Stimulated activated CD8-positive, alpha-beta memory T cell treated with anti-CD3 and anti-CD28 coated beads, Interleukin-2, amount 100 ng/mL, for 48 hours (primary cell): Measurements from ENCODE around the gene EXD3.
"Not testable (repeated sequence)": the region's sequence is repeated elsewhere in the genome, so short reads cannot be mapped to it uniquely, and the experiment has no call there.

Source experiments
- DNase-seq, 2 donors: peaks; one replicate each; pipeline ENCODE4 v3.0.0-alpha.2; 2020; ENCODE audit warnings: low read depth in 2 of 2

The EXD3 gene

DNA sequence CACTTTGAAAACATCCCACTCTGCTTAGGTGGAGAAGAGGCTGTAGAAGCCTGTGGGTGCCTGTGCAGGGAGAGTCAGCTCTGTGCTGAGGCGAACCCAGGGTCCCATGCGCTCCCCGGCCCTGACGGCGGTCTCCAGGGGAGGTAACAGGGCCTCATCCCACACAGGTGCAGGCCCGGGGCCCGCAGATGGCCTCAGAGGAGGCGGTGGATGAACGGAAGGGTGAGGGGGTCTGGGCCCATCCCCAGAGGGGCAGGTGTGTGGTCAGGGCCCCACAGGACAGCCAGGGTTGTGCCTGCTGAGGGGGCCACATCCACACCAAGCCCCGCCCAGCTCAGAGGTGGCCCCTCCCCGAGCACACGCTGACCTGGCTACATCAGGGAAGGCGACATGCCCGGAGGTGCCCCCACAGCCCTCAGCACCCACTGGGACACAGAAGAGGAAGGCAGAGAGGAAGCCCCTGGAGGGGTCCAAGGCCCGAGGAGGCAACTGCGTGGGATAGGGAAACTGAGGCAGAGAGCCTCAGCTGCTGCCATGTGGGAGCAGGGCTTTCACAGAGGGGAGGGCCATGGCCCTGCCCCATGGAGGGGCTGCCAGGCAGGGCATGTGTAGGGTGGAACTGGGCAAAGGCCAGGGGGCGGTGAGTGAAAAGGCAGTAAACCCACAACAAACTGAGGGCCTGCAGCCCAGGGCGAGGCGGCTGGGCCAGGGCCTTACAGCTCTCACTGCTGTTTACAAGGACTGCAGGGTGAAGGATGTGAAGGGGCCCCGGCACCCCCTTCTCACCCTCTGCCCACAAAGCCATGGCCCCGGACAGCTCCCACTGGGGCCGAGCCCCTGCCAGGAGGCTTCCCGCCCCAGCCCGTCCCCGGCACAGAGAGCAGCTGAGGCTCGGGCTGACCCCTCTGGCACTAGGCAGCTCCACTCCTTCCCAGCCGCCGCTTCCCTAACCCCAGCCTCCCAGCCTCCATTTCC lies 29.5 kb downstream of the EXD3 start:
- no peak for DNase-seq

DNA sequence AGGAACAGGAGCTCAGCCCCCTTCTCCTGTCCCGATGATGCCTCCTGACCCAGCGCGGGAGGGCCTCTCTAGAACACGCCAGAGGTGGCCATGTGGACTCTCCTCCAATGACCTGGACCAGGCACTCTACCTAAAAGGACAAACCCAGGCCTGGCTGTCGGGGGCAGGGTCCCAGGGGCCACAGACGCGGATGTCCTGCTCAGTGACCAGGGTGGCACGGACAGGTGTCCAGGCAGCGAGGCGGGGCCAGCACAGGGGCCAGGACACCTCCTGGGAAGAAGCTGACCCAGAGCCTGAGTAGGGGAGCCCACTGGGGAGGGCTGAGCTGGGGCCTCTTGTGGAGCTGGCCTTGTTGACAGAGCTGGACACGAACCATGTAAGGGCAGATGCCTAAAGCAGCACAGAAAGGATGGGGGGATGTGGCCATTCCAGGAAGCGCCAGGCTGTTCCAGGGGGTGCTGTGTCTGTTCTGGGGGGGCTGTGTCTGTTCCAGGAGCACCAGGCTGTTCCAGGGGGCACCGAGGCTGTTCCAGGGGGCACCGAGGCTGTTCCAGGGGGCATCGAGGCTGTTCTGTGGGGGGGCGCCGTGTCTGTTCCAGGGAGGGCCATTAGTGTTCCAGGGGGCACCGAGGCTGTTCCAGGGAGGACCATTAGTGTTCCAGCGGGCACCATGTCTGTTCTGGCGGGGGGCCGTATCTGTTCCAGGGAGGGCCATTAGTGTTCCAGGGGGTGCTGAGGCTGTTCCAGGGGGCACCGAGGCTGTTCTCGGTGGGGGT lies 30.5 kb downstream of the EXD3 start:
- DNase-seq: no peak

DNA sequence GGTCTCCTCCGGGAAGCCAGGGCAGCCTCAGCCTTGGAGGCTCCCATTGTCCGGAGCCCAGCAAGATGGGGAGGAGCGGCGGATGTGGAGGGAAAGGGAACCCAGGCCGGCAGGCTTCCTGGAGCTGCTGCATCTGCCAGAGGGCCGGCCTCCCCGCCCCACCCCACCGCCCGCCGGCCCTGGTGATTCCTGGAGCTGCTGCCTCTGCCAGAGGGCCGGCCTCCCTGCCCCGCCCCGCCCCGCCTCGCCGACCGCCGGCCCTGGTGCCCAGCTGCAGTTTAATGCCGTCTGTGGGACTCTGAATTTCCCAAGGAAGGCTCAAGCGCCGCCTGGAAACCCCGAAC lies 31.6 kb downstream of the EXD3 start:
- no peak for DNase-seq

DNA sequence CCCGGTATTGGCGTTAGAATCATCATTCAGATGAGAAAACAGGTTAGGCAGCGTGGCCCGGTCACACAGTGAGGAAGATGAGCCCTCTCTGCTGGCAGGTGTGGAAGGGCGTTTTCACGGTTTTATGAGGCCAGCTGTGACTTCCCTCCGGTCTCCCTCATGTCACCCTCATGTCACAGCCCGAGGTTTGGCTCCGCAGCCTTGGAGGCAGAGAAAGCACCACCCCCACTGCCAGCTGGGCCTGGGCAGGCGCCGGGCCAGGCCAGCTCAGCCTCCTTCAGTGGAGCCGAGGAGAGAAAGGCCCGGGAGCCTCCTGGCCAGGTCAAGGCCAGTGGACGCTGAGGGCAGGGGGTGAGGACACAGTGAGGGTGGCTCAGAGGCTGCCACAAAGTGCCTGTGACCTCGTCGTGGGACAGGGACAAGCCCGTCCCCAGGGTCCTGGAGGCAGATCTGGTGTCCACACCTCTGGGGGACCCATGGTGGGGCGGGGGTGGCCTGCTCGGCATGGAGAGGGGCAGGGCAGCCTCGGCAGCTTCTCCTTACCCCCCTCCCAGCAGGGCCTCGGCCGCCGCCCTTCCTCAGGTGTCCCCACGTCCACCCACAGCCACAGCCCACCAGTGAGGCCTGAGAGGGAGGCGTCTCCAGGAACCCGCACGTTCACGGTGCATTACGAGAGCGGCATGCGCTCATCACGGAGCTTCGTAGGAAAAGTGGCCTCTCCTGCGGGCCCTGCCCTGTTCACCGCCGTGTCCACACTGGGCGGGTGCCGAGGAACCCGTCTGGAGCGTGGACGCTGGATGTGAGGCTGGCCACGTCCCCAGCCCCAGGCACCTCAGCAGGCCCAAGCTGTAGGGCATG lies 32.2 kb downstream of the EXD3 start:
- DNase-seq: no peak

DNA sequence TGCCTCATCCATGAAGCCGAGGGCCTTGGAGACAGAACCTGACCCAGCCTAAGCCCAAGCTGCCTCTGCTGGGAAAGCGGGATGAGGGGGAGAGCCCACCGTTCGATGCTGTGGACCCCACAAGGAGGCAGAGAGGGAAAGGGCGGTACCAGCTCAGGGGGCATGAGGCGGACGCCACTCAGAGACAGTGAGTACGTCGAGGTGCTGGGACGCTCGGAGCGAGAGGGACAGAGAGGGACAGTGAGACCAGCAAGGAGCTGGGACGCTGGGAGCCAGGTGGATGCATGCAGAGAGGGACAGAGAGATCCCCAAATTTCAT lies 33.6 kb downstream of the EXD3 start:
- DNase-seq: no peak

DNA sequence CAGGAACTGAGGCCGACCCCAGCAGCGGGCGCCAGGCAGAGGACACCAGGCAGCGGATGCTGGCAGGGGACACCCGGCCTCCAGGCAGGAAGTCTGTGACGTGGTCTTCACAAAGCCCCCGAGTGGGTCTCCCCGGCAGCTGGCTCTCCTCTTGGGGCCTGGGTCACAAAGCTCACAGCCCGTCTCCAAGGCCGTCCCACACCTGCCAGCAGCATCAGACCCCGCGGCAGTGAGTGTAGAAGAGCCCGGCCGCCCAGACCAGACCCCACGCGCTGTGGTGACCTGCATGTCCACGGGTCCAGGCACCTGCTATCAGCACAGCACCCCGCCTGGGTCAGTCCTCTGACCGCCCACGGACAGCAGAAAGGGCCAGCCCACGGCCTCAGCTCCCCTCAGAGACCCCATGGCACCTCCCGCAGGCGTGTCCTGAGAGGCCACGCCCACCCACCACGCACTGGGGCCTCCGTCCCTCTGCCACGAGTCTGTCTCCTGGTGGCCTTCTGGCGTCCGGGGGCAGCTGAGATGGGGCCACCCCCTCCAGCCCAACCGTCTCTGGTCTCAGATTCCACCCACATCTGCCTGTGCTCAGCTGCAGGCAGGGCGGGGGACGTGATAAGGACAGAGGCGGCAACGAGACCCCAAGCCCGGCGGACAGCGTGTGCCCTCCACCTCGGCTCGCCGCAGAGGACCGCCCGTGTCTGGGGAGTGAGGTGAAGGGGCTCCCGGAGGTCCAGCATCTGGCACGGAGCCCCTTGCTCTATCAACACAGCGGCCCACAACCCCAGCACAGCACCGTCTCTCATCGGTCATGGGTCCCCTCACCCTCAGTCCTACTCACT lies 34.2 kb downstream of the EXD3 start:
- DNase-seq: no peak

DNA sequence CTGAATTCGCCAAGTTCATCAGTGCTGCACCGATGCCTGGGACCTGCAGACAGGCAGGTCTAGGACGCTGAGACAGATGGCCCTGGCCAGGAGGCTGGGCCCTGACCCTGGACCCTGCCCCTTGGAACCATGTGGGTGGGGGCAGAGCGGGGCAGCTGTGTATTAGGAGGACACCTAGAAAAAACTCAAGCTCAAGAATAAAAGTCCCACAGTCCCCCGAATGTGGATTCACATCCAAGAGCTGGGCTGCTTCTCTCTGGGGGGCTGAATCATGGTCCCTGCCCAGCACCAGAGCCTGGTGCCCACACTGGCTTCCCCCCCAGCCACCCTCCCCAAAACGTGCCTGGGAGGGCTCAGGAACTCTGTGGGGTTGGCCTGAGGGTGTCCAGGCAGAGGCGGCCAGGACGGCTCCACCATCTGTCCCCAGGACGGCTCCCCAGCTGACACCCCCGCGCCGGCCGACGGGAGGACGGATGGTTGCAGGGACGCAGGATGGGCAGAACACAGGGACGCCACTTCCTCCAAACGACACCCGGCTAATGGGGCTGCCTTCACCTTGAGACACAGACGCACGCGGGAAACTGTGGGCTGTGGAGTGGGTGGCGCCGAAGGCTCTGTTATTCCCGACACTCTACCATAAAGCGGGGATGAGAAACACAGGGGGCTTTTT lies 34.9 kb downstream of the EXD3 start:
- DNase-seq: no peak

DNA sequence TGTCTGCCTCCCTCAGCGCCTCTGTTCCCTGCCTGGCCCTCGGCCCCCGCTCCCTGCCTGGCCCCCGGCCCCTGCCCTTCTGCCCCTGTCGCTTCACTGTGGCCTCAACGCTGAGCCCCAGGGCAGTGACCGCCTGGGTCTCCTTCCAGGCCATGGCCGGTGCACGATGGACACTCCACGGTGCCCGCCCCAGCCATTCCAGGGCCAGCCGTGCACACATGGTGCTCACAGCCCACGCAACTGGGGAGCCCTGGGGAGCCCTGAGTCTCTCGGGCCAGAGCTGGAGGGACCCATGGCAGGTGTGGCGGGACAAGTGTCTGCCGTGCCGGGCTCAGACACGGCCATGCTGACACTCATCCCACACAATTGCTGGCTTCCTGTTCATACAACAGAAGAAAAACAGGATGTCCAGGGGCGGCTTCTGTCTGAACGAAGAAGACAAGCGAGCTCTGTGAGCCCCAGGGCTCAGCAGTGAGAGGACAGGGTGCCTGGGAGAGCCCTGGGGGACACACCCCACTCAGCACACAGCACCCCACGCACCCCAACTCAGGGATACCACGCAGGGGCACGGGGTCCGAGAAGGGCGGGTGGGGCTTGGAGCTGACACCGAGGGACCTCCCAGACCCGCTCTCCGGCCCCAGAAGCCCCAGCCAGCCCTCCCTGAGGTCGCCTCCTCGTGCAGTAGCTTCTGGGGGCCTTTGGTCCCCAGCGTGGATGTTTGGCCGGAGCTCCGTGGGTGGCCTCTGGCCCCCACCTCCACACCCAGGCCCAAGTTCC lies 35.7 kb downstream of the EXD3 start:
- DNase-seq: no peak

DNA sequence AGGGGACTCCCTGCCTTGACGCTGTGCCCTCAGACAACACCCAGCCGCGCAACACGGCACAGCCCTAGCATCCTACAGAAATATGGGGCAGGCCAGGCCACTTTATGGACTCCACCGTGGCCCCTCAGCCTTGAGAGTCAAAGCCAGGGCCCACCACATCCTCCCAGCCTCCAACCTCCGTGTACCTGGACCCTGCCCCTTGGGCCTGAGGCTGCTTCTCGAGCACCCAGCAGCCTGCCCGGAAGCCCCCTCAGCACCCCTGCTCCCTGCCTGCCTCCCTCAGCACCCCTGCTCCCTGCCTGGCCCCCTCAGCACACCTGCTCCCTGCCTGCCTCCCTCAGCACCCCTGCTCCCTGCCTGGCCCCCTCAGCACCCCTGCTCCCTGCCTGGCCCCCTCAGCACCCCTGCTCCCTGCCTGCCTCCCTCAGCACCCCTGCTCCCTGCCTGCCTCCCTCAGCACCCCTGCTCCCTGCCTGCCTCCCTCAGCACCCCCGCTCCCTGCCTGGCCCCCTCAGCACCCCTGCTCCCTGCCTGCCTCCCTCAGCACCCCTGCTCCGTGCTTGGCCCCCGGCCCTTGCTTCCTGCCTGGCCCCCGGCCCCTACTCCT lies 36.4 kb downstream of the EXD3 start:
- not testable (repeated sequence) for DNase-seq

DNA sequence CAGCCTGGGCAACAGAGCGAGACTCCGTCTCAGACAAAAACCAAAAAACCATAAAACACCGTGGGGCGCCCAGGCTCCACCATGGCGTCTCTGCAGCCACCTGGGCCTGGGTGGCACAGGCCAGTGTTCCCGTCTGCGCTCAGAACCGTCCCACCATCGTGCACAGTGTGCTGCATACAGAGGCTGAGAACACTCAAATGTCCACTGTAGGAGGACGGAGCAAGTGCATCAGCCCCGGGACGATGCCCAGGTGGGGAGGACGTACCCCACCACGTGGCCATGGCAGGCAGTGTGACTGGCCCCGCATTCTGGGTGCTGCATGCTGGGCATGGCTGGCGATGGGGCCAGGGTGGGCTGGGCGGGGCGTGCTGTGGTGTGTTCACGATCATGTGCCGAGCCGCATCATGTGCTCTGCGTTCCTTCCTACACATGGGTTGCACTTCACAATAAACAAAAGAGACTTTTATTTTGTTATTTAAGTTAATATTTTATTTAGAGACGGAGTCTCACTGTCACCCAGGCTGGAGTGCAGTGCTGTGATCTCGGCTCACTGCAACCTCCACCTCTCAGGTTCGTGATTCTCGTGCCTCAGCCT lies 37.8 kb downstream of the EXD3 start:
- DNase-seq: no peak

DNA sequence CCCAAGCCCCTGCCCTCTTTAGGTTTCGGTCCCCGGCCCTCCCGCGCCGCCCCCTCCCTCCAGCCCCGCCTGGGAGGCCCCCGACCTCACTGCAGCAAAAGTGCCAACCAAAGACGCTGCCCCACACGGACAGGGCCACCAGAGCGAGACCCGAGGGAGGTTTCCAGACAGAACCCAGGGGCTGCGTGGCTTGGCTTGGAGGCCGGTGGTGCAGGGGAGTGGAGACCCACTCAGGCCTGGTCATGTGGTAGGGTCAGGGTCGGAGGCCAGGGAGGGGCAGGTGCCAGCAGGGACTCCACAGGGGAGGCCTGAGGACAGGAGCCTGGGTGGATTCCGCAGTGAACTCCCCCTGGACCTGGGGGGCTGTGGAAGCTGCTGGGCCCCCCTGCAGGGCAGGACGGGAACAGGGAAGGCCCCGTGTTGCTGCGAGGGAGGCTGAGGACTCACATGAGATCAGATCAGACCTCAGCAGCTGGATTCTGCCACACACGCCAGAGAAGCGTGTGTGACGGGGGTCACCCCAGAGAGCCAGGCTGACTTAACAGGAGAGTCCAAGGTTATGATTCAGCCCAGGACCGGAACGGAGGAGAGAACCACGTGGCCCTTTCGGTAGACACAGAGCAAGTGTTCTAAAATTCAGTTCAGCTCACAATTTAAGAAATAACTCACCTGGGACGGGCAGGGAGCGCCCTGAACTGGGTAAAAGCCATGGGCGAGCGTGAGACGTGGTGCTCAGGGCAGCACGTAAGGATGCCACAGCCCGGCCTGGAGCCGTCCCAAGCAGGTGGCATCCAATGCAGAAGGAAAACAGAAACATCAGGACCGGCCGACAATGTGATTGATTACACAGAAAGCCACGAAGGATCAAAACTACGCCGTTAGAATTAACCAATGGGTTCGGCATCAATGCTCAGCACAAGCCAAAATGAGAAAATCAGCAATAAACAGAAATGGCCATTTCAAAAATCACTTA lies 38.9 kb downstream of the EXD3 start:
- DNase-seq: no peak

DNA sequence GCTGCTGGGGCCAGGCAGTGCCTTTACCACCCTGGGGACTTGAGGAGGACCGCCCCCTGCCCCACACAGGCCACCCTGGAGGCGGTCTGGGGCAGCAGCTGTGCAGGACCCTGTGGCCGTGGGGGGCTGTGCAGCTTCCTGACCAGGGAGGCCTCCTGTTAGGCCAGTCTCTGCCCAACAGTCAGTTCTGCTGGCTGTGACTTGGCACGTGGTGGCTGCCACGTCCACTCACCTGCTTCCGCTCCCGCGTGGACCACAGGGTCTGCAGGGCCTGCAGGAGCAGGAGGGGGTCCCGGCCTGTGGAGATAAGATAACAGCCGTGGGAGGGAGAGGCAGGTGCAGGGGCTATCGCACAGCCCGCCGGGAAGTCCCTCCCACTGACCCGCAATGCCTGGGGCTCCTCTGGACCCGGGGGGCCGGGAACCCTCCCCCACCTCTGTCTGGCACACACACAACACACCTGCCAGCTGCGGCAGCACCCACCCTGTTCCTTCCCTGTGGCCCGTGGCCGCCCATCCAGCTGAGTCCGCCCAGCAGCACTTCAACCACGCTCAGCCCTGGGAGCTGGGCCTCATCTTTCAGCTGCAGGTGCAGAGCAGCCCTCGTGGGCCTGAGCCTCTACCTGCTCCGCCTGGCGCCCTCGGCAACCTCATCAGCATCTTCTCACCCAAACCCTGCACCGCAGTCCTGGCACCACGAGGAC lies 39.7 kb downstream of the EXD3 start:
- no peak for DNase-seq

DNA sequence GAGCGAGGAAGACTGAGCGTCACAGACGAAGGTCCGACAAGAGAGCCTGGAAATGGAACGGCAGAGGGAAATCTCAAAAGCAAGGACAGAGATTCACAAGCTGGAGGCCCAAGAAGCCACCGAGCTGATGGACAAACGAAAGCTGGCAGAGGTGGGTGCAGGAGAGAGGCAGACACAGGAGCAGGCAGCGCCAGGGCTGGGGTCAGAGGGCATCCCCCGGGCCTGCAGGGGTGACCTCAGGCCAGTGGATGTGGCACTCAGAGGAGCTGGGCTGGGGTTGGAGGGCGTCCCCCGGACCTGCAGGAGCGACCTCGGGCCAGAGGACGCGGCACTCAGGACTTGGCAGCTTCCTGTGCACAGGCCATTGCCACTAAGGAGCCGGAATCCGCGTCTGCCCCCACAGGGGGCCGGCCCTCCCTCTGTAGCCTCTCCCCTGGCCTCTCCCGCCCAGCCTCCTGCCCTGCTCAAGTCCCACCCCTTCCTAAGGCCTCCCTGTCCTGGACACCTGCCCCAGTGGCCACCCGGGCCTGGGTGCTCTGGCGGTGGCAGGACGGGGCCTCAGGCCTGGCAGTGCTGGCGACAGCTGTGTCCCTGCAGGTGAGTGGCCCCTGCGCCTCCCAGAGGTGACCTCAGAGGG lies 40.4 kb downstream of the EXD3 start:
- DNase-seq: no peak

DNA sequence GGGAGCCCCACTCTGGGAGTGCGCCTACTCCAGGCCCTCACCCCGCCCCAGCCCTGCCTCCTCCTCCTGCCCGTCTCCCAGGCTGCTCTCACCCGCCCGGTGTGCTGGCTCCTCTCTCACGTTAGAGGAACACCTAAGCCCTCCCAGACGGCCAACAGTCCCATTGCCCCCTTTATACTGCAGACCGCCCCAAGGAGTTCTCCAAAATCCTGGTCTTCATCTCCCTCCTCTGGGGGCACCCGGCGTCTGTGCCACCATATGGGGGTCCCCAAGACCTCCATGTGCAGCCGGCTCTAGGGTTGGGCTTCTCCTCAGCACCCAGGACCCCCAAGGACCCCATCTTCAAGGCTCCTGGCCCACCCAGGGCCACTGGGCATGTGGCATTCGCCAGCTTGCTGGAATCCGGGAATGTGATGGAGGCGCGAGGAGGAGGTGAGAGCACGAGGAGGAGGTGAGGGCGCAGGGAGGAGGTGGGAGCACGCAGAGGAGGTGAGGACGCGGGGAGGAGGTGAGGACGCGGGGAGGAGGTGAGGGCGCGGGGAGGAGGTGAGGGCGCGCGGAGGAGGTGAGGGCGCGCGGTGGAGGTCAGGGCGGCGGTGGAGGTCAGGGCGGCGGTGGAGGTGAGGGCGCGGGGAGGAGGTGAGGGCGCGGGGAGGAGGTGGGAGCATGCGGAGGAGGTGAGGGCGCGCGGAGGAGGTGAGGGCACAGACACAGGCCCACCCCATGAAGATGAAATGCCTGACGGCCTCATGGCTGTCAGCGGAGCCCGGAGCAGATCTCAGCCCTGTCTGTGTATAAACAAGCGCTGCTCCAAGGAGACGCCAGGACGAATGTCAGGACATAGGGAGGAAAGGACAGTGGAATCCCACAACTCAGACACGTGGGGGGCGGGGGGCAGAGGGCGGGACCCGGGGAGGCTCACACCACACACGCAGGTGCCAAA lies 41.2 kb downstream of the EXD3 start:
- no peak for DNase-seq

DNA sequence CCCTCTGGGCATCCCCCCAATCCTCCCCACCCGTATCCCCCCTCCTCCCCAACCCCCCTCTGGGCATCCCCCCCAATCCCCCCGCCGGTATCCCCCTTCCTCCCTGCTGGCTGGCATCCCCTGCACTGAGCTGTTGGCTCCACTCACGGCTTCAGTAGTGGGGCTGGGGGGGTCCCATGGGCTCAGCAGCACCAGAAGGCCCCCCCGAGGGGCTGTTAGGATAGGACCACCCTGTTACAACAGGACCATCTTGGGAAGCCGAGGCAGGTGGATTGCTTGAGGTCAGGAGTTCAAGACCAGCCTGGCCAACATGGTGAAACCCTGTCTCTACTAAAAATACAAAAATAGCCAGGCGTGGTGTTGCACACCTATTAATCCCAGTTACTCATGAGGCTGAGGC lies 42.4 kb downstream of the EXD3 start:
- DNase-seq: no peak

DNA sequence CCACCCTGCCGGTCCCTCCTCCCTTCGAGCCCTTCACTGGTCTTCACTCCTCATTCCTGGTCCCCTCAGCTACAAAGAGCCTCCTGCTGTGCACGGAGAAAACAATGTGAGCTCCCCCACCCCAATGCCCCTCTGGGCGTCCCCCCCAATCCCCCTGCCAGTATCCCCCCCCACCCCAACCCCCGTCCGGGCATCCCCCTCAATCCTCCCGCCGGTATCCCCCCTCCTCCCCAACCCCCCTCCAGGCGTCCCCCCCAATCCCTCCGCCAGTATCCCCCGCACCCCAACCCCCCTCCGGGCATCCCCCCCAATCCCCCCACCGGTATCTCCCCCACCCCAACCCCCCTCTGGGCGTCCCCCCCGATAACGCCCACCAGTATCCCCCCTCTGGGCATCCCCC lies 42.8 kb downstream of the EXD3 start:
- no peak for DNase-seq
